HG03039 (cell line): ENCODE measurements around the gene FABP2.
"Not testable (repeated sequence)": the region's sequence is repeated elsewhere in the genome, so short reads cannot be mapped to it uniquely, and the experiment has no call there.

Experiments used
- ATAC-seq: cut with Tn5 transposase; IDR thresholded peaks from one replicate; pipeline ENCODE4 v1.9.1; 2021; ENCODE audit warnings: mild to moderate bottlenecking, moderate library complexity; ENCODE audit not compliant: unreplicated experiment

Gene FABP2

GRCh38 chr4:119313237-119313636 lies 8.7 kb downstream of the FABP2 start:
- ATAC-seq, result no peak

- no peak for ATAC-seq
Measured at GRCh38 chr4:119310826-119311225, 11.1 kb downstream of the FABP2 start.

GRCh38 chr4:119307606-119308005 lies 14.3 kb downstream of the FABP2 start:
- ATAC-seq, result no peak

- no peak for ATAC-seq
Measured at GRCh38 chr4:119304431-119304830, 17.5 kb downstream of the FABP2 start.

- ATAC-seq, result no peak
Measured at GRCh38 chr4:119303587-119304305, 18.2 kb downstream of the FABP2 start.

- ATAC-seq, result no peak
Measured at GRCh38 chr4:119302073-119302832, 19.7 kb downstream of the FABP2 start.

- ATAC-seq, result peak; percentile 98
Measured at GRCh38 chr4:119300101-119300978, 21.6 kb downstream of the FABP2 start.

GRCh38 chr4:119299741-119300100 lies 22.2 kb downstream of the FABP2 start:
- ATAC-seq, result peak; percentile 50

- no peak for ATAC-seq
Measured at GRCh38 chr4:119299260-119299671, 22.7 kb downstream of the FABP2 start.

GRCh38 chr4:119297795-119298194 lies 24.1 kb downstream of the FABP2 start:
- ATAC-seq, result no peak

GRCh38 chr4:119296356-119296755 lies 25.6 kb downstream of the FABP2 start:
- ATAC-seq, result no peak

GRCh38 chr4:119290598-119290997 lies 31.3 kb downstream of the FABP2 start:
- ATAC-seq, result no peak

GRCh38 chr4:119289313-119289712 lies 32.6 kb downstream of the FABP2 start:
- no peak for ATAC-seq

- ATAC-seq, result no peak
Measured at GRCh38 chr4:119286377-119287002, 35.4 kb downstream of the FABP2 start.

GRCh38 chr4:119284876-119285780 lies 36.8 kb downstream of the FABP2 start:
- peak; percentile 66 for ATAC-seq

GRCh38 chr4:119281393-119281792 lies 40.5 kb downstream of the FABP2 start:
- no peak for ATAC-seq

GRCh38 chr4:119279945-119280344 lies 42.0 kb downstream of the FABP2 start:
- ATAC-seq, result not testable (repeated sequence)

- ATAC-seq, result not testable (repeated sequence)
Measured at GRCh38 chr4:119279541-119279940, 42.4 kb downstream of the FABP2 start.

GRCh38 chr4:119271361-119272085 lies 50.4 kb downstream of the FABP2 start:
- ATAC-seq, result no peak
